Measurements from ENCODE around the gene ITGAE. TPM values are rescaled to one million over a fixed set of nuclear protein-coding genes. Genes with fewer than 3 reads are reported as not detected.
A peak's percentile ranks its signal among the peaks of the same experiment; 100 is the strongest.

The ITGAE gene
- total and polyA plus RNA-seq, 10 of the 15 experiments (the other 5 are each of a cell fraction or from before 2014, with no cell fraction given) = 13.1 to 161 (median 34.8) TPM

DNA sequence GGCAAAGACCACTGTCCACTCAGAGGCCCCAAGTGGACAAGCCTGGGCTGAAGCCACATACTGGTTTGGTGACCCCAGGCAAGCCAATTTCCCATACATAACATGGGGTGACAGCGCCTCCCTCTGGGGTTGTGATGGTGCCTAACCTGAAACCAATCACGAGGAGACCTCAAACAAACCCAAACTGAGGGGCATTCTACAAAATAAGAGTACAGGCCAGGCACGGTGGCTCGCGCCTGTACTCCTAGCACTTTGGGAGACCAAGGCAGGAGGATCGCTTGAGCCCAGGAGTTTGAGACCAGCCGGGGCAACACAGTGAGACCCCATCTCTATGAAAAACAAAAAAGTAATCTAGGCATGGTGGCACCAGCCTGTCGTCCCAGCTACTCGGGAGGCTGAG lies 108.6 kb downstream of the ITGAE start:
- ChIA-PET RAD21 (ENCODE audit: unreplicated experiment) (no interaction called here), SMC1A (ENCODE audit: uncharacterized antibody, unreplicated experiment) (interaction anchor here (1.7 kb wide), 1 partner anchor 18 kb away, joined by 3 read pairs; no protein-coding TSS in a partner anchor), POLR2A (interaction anchor here (0.7 kb wide), 1 partner anchor 124 kb away, joined by 3 read pairs; no protein-coding TSS in a partner anchor), CTCF (interaction anchor here (1.0 to 2.5 kb wide), 5 partner anchors 10 to 90 kb away, joined by 3 to 10 read pairs (median 7); no protein-coding TSS in a partner anchor)
- FAIRE-seq = no peak
- ATAC-seq = no peak
- Histone ChIP-seq H3K36me3 (ENCODE audit: control insufficient read depth in 2 of 2, insufficient read depth in 2 of 2, low read length in 1 of 2) (no peaks in the 10 kb centered on the region; a peak in 1 of 4 replicates), H2AFZ (ENCODE audit: control insufficient read depth, low read depth, low read length) (no peak overlapping the region), H3K4me3 (no peak overlapping the region), H4K20me1 (ENCODE audit: control insufficient read depth, insufficient read depth) (no peaks in the 10 kb centered on the region), H3K4me2 (ENCODE audit: control insufficient read depth, insufficient read depth) (no peak overlapping the region), H3K9ac (ENCODE audit: control insufficient read depth, insufficient read depth, low read length) (no peak overlapping the region), H3K4me1 (ENCODE audit: control insufficient read depth, insufficient read depth, low read length) (peaks cover 32% of the 10 kb centered on the region), H3K79me2 (ENCODE audit: control insufficient read depth, insufficient read depth, low read length) (peaks cover 13% of the 10 kb centered on the region), H3K9me3 (replicated peaks; ENCODE audit: control insufficient read depth, insufficient read depth, low read length) (peaks cover 2% of the 10 kb centered on the region; the same call in 1 of the 3 replicates), H3K27me3 (replicated peaks in 1 of 2; ENCODE audit: control insufficient read depth in 2 of 2, insufficient read depth in 2 of 2, low read length in 1 of 2) (no peaks in the 10 kb centered on the region), H3K27ac (ENCODE audit: control insufficient read depth, insufficient read depth) (no peak overlapping the region)
- DNase-seq (ENCODE audit: low read depth, low spot score) = no peak
- WGBS (ENCODE audit: insufficient coverage, insufficient replicate concordance, low lambda C conversion rate, missing lambda C conversion rate) = 77% methylated on average over 9 of the region's 9 CpGs
- intact Hi-C loops (cut with micrococcal nuclease; ENCODE audit: unreplicated experiment) (loop anchor here (2.0 to 5.0 kb wide), 2 partner anchors 35 to 104 kb away; no protein-coding TSS in a partner anchor), in situ Hi-C loops (cut with MboI) (no loop called here)
- no TSS peak for BruUV-seq (replicated peaks)
- TF ChIP-seq BRCA1 (IDR thresholded peaks at IDR 0.05; ENCODE audit: low read depth, low read length) (no peak), CEBPB (IDR thresholded peaks at IDR 0.05; ENCODE audit: borderline replicate concordance in 1 of 2, low read depth in 2 of 2, low read length in 2 of 2) (no peak), SMARCA5 (IDR thresholded peaks at IDR 0.05) (0 out of 2 replicates have a peak, but pooled peaks have one; percentile 33), CTCF (IDR thresholded peaks at IDR 0.05 in 2 of 3, conservative IDR thresholded peaks at IDR 0.05 in 1 of 3; ENCODE audit: control insufficient read depth in 2 of 3, extremely low read depth in 1 of 3, insufficient read depth in 1 of 3, low read depth in 3 of 3, low read length in 3 of 3) (peak in 2 of 3 experiments; percentile 12 to 15; a peak in 1 of 6 replicates), RAD21 (IDR thresholded peaks at IDR 0.05; ENCODE audit: insufficient read depth, low read depth, low read length) (0 out of 2 replicates have a peak, but pooled peaks have one; percentile 17)

All from GM12878 (cell line).